HCT116 (cell line): ENCODE results near the gene RAB3C.

ENCODE experiments used
- CTCF ChIP-seq, 3 experiments: fragments of 200-600 bp in 1 of 3; sonication (generic) in 1 of 3; IDR thresholded peaks in 2 of 3; conservative IDR thresholded peaks in 1 of 3; 2 replicates each; pipeline ENCODE4 v1.5.1; 2012 to 2017; ENCODE audit warnings: low read depth in 2 of 3, low read length in 2 of 3, antibody characterized with exemption in 1 of 3, borderline replicate concordance in 1 of 3, control low read depth in 1 of 3, mild to moderate bottlenecking in 1 of 3, mixed read lengths in 1 of 3, mixed run types in 1 of 3, moderate library complexity in 1 of 3; ENCODE audit not compliant: insufficient read depth in 1 of 3
- ELF1 ChIP-seq: IDR thresholded peaks from 2 replicates; pipeline ENCODE4 v1.6.1; 2012; ENCODE audit warnings: low read depth, borderline replicate concordance
- POLR2A ChIP-seq: IDR thresholded peaks from 2 replicates; pipeline ENCODE4 v1.7.0; 2011; ENCODE audit warnings: borderline replicate concordance; ENCODE audit not compliant: insufficient read depth, insufficient read length; ENCODE audit errors: extremely low read depth
- RAD21 ChIP-seq: IDR thresholded peaks from 2 replicates; pipeline ENCODE4 v1.6.1; 2012; ENCODE audit warnings: low read depth, mild to moderate bottlenecking
- TF ChIP-seq, protein P1 (sequence below): IDR thresholded peaks from 2 replicates; pipeline ENCODE4 v1.6.1; 2012; ENCODE audit warnings: low read depth

- TF ChIP-seq, protein P1, sequence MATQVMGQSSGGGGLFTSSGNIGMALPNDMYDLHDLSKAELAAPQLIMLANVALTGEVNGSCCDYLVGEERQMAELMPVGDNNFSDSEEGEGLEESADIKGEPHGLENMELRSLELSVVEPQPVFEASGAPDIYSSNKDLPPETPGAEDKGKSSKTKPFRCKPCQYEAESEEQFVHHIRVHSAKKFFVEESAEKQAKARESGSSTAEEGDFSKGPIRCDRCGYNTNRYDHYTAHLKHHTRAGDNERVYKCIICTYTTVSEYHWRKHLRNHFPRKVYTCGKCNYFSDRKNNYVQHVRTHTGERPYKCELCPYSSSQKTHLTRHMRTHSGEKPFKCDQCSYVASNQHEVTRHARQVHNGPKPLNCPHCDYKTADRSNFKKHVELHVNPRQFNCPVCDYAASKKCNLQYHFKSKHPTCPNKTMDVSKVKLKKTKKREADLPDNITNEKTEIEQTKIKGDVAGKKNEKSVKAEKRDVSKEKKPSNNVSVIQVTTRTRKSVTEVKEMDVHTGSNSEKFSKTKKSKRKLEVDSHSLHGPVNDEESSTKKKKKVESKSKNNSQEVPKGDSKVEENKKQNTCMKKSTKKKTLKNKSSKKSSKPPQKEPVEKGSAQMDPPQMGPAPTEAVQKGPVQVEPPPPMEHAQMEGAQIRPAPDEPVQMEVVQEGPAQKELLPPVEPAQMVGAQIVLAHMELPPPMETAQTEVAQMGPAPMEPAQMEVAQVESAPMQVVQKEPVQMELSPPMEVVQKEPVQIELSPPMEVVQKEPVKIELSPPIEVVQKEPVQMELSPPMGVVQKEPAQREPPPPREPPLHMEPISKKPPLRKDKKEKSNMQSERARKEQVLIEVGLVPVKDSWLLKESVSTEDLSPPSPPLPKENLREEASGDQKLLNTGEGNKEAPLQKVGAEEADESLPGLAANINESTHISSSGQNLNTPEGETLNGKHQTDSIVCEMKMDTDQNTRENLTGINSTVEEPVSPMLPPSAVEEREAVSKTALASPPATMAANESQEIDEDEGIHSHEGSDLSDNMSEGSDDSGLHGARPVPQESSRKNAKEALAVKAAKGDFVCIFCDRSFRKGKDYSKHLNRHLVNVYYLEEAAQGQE, result no peak
- TF ChIP-seq CTCF (IDR thresholded peaks at IDR 0.05 in 2 of 3, conservative IDR thresholded peaks at IDR 0.05 in 1 of 3; ENCODE audit: borderline replicate concordance in 1 of 3, insufficient read depth in 1 of 3, low read depth in 2 of 3, low read length in 2 of 3), result no peak
- TF ChIP-seq ELF1, result no peak
- no peak for TF ChIP-seq RAD21
- TF ChIP-seq POLR2A, result no peak
Measured at GRCh38 chr5:58847041-58847440, 264.2 kb downstream of the RAB3C start.
